ENCODE measurements around the gene CPNE8.

- TF ChIP-seq EZH2 (IDR thresholded peaks at IDR 0.05; ENCODE audit: borderline replicate concordance): no peak
- TF ChIP-seq CTCF (IDR thresholded peaks at IDR 0.05; ENCODE audit: poor library complexity): no peak
- TF ChIP-seq EZH2phosphoT487 (IDR thresholded peaks at IDR 0.05; ENCODE audit: low read depth, severe bottlenecking, unreplicated experiment): no peak
Measured at GRCh38 chr12:38844267-38844666, 61.1 kb downstream of the CPNE8 start.

Data from hepatocyte (in vitro differentiated cells).